ENCODE results near the gene KIFC3.
A peak's percentile ranks its signal among the peaks of the same experiment; 100 is the strongest.
"Not testable (repeated sequence)": the region's sequence is repeated elsewhere in the genome, so short reads cannot be mapped to it uniquely, and the experiment has no call there.

Gene KIFC3, protein sequence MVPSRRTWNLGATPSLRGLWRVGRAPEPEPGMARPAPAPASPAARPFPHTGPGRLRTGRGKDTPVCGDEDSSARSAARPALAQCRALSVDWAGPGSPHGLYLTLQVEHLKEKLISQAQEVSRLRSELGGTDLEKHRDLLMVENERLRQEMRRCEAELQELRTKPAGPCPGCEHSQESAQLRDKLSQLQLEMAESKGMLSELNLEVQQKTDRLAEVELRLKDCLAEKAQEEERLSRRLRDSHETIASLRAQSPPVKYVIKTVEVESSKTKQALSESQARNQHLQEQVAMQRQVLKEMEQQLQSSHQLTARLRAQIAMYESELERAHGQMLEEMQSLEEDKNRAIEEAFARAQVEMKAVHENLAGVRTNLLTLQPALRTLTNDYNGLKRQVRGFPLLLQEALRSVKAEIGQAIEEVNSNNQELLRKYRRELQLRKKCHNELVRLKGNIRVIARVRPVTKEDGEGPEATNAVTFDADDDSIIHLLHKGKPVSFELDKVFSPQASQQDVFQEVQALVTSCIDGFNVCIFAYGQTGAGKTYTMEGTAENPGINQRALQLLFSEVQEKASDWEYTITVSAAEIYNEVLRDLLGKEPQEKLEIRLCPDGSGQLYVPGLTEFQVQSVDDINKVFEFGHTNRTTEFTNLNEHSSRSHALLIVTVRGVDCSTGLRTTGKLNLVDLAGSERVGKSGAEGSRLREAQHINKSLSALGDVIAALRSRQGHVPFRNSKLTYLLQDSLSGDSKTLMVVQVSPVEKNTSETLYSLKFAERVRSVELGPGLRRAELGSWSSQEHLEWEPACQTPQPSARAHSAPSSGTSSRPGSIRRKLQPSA

GRCh38 chr16:57802341-57803133, at the start of gene KIFC3:
TSS of gene KIFC3 (minus strand) at chr16:57802491. CDS start at chr16:57798243, 4,248 bp downstream.
- DNase-seq (ENCODE audit: low read depth in 1 of 2, low spot score in 1 of 2): peak; percentile 38 to 54

- DNase-seq (ENCODE audit: low read depth in 1 of 2, low spot score in 1 of 2): no peak
Measured at GRCh38 chr16:57848181-57848580, 45.9 kb upstream of the KIFC3 start.

DNA sequence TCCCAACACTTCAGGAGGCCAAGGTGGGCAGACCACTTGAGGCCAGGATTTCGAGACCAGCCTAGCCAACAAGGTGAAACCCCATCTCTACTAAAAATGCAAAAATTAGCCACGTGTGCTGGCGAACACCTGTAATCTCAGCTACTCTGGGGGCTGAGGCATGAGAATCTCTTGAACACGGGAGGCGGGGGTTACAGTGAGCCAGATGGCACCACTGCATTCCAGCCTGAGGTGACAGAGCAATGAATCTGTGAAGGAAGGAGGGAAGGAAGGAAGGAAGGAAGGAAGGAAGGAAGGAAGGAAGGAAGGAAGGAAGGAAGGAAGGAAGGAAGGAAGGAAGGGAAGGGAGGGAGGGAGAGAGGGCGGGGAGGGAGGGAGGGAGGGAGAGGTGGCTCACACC, 44.6 kb upstream of the KIFC3 start:
- DNase-seq (ENCODE audit: low read depth in 1 of 2, low spot score in 1 of 2): not testable (repeated sequence)

- DNase-seq (ENCODE audit: low read depth in 1 of 2, low spot score in 1 of 2): no peak
Measured at GRCh38 chr16:57846078-57846697, 43.9 kb upstream of the KIFC3 start.

- DNase-seq (ENCODE audit: low read depth in 1 of 2, low spot score in 1 of 2): no peak
Measured at GRCh38 chr16:57845115-57845514, 42.8 kb upstream of the KIFC3 start.

DNA sequence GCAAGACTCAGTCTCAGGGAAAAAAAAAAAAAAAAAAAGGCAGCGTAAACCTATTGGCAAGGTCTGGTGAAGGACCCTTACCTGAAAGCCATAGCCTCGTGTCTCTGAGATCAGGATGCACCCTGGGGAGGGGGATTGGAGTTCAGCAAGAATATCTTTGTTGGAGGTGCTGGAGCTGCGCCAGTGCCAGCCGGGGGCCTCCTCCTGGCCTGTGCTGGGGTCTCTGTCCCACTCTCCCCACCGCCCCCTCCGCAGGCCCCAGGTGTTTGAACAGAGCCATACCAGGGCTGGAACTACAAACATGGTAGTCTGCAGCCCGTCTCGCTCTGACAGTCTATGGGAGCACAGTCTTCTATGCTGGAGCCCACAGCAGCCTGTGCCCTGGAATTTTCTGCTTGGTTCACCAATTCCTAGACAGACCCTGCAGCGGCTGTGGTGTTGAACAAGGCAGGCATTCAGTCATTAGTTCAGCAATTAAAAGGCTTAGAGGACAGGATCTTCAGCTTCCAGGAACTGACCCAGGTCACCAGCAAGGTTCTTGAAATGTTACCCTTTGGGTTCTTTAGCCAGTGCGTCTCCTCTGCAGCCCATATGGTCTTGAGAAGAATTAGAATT, 42.2 kb upstream of the KIFC3 start:
- no peak for DNase-seq (ENCODE audit: low read depth in 1 of 2, low spot score in 1 of 2)

- no peak for DNase-seq (ENCODE audit: low read depth in 1 of 2, low spot score in 1 of 2)
Measured at GRCh38 chr16:57843400-57843799, 41.1 kb upstream of the KIFC3 start.

GRCh38 chr16:57842601-57843000, 40.3 kb upstream of the KIFC3 start:
- no peak for DNase-seq (ENCODE audit: low read depth in 1 of 2, low spot score in 1 of 2)

DNA sequence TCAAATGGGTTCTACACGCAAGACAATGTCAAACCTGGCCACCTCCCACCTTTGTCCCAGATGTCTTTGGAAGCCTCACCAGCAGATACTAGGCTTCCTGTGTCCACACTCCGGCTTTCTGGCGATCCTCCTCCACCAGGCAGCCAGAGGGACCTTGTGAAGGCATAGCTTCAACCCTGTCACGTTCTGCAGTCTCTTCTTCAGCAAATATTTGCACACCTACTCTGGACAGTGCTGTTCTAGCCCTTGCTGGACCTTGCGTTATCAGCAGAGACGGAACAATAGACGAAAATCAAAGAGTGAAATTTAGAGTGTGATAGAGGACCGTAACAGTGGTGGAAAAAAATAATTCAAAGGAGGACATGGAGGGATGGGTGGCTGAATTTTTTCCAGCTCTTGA, 38.5 kb upstream of the KIFC3 start:
- DNase-seq (ENCODE audit: low read depth in 1 of 2, low spot score in 1 of 2): no peak

- DNase-seq (ENCODE audit: low read depth in 1 of 2, low spot score in 1 of 2): no peak
Measured at GRCh38 chr16:57838161-57838560, 35.9 kb upstream of the KIFC3 start.

DNA sequence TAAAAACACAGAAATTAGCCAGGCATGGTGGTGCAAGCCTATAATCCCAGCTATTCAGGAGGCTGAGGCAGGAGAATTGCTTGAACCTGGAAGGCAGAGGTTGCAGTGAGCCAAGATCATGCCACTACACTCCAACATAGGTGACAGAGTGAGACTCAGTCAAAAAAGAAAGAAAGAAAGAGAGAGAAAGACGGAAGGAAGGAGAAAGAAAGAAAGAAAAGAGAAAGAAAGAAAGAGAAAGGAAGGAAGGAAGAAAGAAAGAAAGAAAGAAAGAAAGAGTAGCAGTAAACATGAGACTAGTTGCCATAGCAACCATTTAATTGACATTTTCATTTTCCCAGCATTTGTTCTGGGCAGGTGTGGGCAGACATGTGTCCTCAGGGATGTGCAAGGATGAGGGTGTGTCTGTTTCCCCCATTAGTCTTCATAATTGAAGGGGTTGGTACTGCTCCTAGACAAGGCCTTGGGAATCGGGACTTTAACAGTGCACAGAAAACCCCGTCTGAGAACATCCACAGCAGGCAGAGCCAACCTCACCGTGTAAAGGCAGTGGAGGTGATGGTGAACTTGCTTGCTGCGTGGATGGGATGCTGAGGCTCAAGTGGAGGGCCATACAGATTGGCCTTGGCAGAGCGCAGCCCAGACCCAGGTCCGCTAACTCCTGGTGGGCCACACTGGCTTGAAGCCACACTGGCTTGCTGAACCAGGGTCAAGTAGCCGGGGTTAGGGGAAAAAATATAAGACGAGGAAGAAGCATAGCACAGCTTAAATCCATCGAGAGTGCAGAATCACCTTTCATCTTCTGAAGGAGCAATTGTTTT, 35.2 kb upstream of the KIFC3 start:
- DNase-seq (ENCODE audit: low read depth in 1 of 2, low spot score in 1 of 2): no peak

DNA sequence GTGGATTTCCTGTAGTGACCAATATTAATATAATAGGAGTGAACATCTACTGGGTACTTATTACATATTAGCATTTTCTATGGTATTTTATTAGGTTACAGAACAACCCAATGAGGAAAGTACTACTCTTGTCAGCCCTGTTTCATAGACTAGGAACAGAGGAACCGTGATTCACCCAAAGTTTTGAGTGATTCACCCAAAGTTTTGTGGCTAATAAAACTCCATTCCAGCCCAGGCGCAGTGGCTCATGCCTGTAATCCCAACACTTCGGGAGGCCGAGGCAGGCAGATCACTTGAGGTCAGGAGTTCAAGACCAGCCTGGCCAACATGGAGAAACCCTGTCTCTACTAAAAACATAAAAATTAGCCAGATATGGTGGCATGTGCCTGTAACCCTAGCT, 33.1 kb upstream of the KIFC3 start:
- not testable (repeated sequence) for DNase-seq (ENCODE audit: low read depth in 1 of 2, low spot score in 1 of 2)

DNA sequence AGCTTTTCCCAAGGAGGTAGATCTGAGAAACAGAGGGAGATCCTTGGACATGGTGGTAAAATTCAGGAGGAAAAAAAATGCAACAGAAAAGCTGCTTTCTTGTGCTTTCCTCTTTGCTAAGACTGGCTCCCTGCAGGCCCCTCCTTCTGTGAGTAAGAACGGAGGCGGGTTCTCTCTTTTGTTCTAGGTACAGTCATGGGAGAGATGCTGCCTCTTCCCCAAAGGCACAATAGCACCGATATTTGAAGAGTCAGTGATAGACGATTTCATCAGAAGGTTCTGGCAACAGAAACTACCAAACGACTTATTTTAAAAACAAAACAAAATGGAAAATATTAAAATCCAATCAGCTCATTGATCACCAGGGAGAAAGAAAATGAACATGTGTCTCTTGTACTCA, 32.6 kb upstream of the KIFC3 start:
- no peak for DNase-seq (ENCODE audit: low read depth in 1 of 2, low spot score in 1 of 2)

DNA sequence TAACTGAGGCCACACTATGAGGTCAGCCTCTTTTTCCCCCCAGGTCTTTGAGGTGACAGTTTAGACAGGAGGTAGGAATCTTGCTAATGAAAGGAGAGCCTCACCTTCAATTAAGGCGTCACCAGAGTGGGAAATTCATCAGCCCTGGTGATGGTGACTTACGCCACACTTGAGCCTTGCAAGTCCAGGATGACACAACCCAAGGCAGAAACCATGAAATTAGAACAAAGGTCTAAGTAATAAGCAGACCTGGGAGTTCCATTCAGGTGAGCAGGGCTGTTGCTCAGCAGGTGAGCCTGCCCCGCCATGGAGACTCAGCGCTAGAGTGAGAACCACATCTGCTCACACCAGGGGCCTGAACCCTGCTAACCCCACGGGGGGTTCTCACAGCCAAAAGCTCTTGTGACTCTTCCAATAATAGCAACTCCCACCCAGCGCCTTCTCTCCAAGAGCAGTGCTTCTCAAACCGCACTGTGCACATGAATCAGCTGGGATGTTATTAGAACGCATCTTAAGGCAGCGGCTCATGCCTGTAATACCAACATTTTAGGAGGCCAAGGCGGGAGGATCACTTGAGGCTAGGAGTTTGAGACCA, 28.7 kb upstream of the KIFC3 start:
- DNase-seq (ENCODE audit: low read depth in 1 of 2, low spot score in 1 of 2): no peak

- DNase-seq (ENCODE audit: low read depth in 1 of 2, low spot score in 1 of 2): no peak
Measured at GRCh38 chr16:57829969-57830360, 27.7 kb upstream of the KIFC3 start.

DNA sequence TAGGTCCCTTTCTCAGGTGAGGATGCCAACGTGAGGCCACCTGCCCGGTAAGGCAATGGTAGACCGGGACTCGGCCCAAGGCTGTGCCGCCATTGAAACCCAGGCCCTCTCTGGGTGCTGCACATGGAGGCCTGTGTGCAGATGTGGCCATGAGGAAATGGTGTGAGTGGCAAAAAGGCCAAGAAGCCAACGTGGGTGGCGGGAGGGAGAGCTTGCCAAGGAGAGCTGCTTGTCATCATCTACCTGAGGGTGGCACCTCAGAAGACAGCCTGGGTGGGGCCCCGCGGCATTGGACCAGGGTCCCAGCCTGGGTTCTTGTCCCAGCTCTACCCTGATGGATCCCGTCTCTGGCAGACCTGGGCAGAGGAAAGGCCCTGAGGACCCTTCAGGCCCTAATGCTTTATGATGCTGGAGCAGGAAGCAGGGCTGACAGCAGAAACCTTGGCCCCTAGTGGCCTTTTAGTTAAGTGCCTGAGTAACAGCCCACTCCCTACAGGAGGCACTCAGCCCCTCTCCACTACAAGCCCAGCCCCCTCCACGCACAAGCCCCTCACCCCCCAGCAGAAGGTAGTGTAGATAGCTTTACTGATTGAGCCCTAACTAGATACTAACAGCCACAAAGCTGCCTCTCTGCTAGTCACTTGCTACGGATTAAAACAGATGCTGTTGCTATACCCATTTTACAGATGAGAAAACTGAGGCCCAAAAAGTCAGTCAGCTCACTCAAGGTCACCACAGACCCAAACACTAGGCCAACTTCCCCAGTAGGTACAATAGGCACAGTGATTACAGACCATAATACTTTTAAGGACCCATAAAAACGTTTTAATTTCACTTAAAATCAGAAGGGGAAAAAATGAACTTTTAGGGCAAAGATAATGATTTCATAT, 26.2 kb upstream of the KIFC3 start:
- no peak for DNase-seq (ENCODE audit: low read depth in 1 of 2, low spot score in 1 of 2)

DNA sequence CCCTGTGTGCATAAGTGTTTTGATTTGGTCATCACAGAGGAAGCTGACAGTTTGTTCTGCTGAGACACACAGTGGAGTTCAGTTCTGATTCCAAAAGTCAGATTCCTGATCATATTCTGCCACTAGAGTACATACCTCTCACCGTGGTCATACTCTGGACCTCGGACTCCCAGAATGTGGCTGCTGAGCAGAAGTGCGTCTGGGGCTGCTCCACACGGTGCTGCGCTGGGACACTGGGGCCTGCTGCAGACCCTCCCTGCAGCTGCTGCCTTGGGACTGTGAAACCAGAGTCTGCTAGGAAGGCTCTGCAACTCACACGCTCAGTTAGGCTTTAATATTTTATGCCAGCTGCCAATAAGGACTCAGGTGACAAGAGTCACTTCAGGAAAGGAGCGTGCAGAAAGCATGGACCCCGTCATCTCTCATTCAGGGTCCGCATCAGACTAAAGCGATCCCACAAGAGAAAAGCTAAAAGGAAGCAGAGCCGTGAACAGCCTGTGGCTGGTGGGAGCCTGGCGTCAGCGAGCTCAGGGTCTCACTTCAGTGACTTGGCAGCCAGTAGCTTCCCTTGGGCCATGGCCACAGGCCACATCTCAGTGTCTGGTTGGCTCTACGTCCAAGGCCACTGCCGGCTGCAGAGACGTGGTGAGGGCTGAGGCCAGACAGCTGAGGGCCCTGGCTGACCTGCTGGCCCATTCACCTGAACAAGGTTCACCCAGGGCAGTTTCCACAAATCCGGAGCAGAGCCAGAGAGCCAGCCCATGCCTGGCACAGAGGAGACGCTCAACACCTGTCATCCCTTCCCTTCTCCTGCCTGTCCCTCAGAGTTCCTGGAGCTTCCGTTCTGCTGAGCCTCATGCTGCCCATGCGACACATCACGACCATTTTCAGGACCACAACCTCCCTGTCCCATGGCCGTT, 24.7 kb upstream of the KIFC3 start:
- DNase-seq (ENCODE audit: low read depth in 1 of 2, low spot score in 1 of 2): no peak

Measured in activated T-helper 1 cell treated with anti-CD3 and anti-CD28 coated beads, Interleukin-2, amount 50 U/mL, for 16 hours (primary cell).